GM12878 (cell line): ENCODE measurements around the gene MEIS2. TPM values are rescaled to one million over a fixed set of nuclear protein-coding genes. Genes with fewer than 3 reads are reported as not detected.

ENCODE experiments used
- ATAC-seq: fragments of 200-7000 bp; cut with Tn5 transposase; 3 replicates; pipeline ENCODE4 v1.9.1; 2020; ENCODE audit warnings: mild to moderate bottlenecking, moderate library complexity
- BruUV-seq: library from RNA; stranded (reverse); fragments of 400-500 nt; replicated peaks from 2 replicates; lab custom pipeline; 2021; lab: Mats Ljungman, UMichigan
- CTCF ChIA-PET: fragments of 300-600 bp; sonication (Branson Sonifier 250); formaldehyde crosslinking; extraction: SDS; loops from one replicate; lab custom pipeline; 2021; ENCODE audit warnings: inconsistent platforms; lab: Yijun Ruan, JAX
- POLR2A ChIA-PET: fragments of 350-600 bp; formaldehyde crosslinking; extraction: SDS; loops from one replicate; lab custom pipeline; 2021; ENCODE audit warnings: inconsistent platforms; lab: Charles Lee
- RAD21 ChIA-PET: fragments of 300-600 bp; sonication (Branson Sonifier 250); formaldehyde crosslinking; loops from one replicate; lab custom pipeline; 2023; ENCODE audit warnings: antibody characterized with exemption; ENCODE audit not compliant: unreplicated experiment; lab: Charles Lee
- SMC1A ChIA-PET: fragments of 300-600 bp; sonication (Branson Sonifier 250); formaldehyde crosslinking; loops from one replicate; lab custom pipeline; 2023; ENCODE audit not compliant: unreplicated experiment, uncharacterized antibody; lab: Charles Lee
- DNase-seq: peaks from one replicate; pipeline ENCODE4 v3.0.0-alpha.2; 2011; ENCODE audit warnings: low read depth, low spot score
- FAIRE-seq: peaks from 3 replicates; lab custom pipeline; 2011; peaks lifted over from hg19 to GRCh38; lab: Jason Lieb, UNC
- H2AFZ ChIP-seq: 2 replicates; pipeline ENCODE4 v1.6.0; 2011; ENCODE audit warnings: low read depth, low read length, control low read depth; ENCODE audit not compliant: control insufficient read depth
- H3K27ac ChIP-seq: 2 replicates; pipeline ENCODE4 v1.5.1; 2011; ENCODE audit warnings: control low read depth; ENCODE audit not compliant: control insufficient read depth, insufficient read depth
- H3K27me3 ChIP-seq, 2 experiments: replicated peaks in 1 of 2; 2 replicates each; pipeline versions ENCODE4 v1.6.0 to v1.6.1; 2011; ENCODE audit warnings: low read length in 1 of 2; ENCODE audit not compliant: control insufficient read depth in 2 of 2, insufficient read depth in 2 of 2
- H3K36me3 ChIP-seq, 2 experiments: 2 replicates each; pipeline ENCODE4 v1.5.1; 2011; ENCODE audit warnings: low read length in 1 of 2; ENCODE audit not compliant: control insufficient read depth in 2 of 2, insufficient read depth in 2 of 2
- H3K4me1 ChIP-seq: 2 replicates; pipeline ENCODE4 v1.6.1; 2011; ENCODE audit warnings: mild to moderate bottlenecking, low read length, moderate library complexity, mixed read lengths; ENCODE audit not compliant: control insufficient read depth, insufficient read depth
- H3K4me2 ChIP-seq: 2 replicates; pipeline ENCODE4 v1.6.0; 2011; ENCODE audit warnings: control low read depth; ENCODE audit not compliant: control insufficient read depth, insufficient read depth
- H3K4me3 ChIP-seq: fragments of 200-600 bp; sonication (generic); 2 replicates; pipeline ENCODE4 v1.5.1; 2016
- H3K79me2 ChIP-seq: 2 replicates; pipeline ENCODE4 v1.6.0; 2011; ENCODE audit warnings: low read length; ENCODE audit not compliant: control insufficient read depth, insufficient read depth
- H3K9ac ChIP-seq: 2 replicates; pipeline ENCODE4 v1.8.0; 2011; ENCODE audit warnings: low read length, control low read depth, mixed read lengths; ENCODE audit not compliant: control insufficient read depth, insufficient read depth
- H3K9me3 ChIP-seq: replicated peaks from 3 replicates; pipeline ENCODE4 v1.5.1; 2011; ENCODE audit warnings: mild to moderate bottlenecking, low read length; ENCODE audit not compliant: control insufficient read depth, insufficient read depth
- H4K20me1 ChIP-seq: 2 replicates; pipeline ENCODE4 v1.6.0; 2011; ENCODE audit not compliant: control insufficient read depth, insufficient read depth
- ATF7 ChIP-seq: fragments of 450-650 bp; IDR thresholded peaks from 2 replicates; pipeline ENCODE4 v1.6.1; 2016; ENCODE audit warnings: low read depth, mild to moderate bottlenecking
- ZNF592 ChIP-seq: fragments of 450-650 bp; IDR thresholded peaks from 2 replicates; pipeline ENCODE4 v1.6.1; 2017; ENCODE audit warnings: mild to moderate bottlenecking, moderate library complexity
- whole genome bisulfite sequencing: methylation state at CpG from one replicate; pipeline ENCODE4 v1.1.6; 2016; ENCODE audit warnings: low lambda C conversion rate; ENCODE audit not compliant: insufficient replicate concordance, insufficient coverage; ENCODE audit errors: missing lambda C conversion rate; 5-methylcytosine and 5-hydroxymethylcytosine counted together
- in situ Hi-C: fragments of 300-500 bp; cut with MboI; formaldehyde crosslinking; loops from 9 replicates; pipeline ENCODE4 v1.14.3; 2018; ENCODE audit warnings: mixed read lengths
- intact Hi-C: fragments of 100-400 bp; cut with micrococcal nuclease; formaldehyde crosslinking; loops from one replicate; pipeline ENCODE4 v1.14.2; 2022; ENCODE audit not compliant: unreplicated experiment
- polyA plus RNA-seq, 11 experiments: library from polyadenylated mRNA; depleted of rRNA in 4 of 11; unstranded in 6 of 11; stranded (reverse) in 5 of 11; fragments of >200 nt; fragmentation: Nextera tagmentation in 4 of 11; fragmentation: Illumina TruSeq in 1 of 11; extraction: Ambion mirVana in 4 of 11; extraction: Trizol in 1 of 11; gene quantifications; 1 replicate in 1 of 11; 2 replicates in 10 of 11; pipeline versions ENCODE4 v1.2.1 to v1.2.3, GENCODE V29; 2011 to 2016; ENCODE audit warnings: inconsistent platforms in 2 of 11, missing spikeins in 2 of 11, low read depth in 1 of 11
- total RNA-seq, 4 experiments: library from RNA; depleted of rRNA in 3 of 4; stranded (reverse); fragments of >200 nt in 3 of 4; fragmentation: Illumina TruSeq in 1 of 4; extraction: Trizol in 1 of 4; gene quantifications; 2 replicates each; pipeline versions ENCODE4 v1.2.1 to v1.2.3, GENCODE V29; 2013 to 2021

MEIS2 gene
- total and polyA plus RNA-seq, 10 of the 15 experiments (the other 5 are each of a cell fraction or from before 2014, with no cell fraction given) = 9.2 to 54.0 (median 20.4) TPM

- H3K4me2 ChIP-seq = no peak overlapping the region
These were observed 86.2 kb downstream of the MEIS2 start for GRCh38 chr15:37014137-37014536.

More at GRCh38 chr15:37014137-37014536, 86.2 kb downstream of the MEIS2 start:
- no TSS peak for BruUV-seq
- Histone ChIP-seq H3K27ac (no peak overlapping the region), H3K27me3 (no peaks in the 10 kb centered on the region), H3K4me3 (no peak overlapping the region), H2AFZ (no peak overlapping the region), H3K36me3 (no peaks in the 10 kb centered on the region), H4K20me1 (no peaks in the 10 kb centered on the region), H3K9ac (no peak overlapping the region), H3K79me2 (no peaks in the 10 kb centered on the region; the same call in 1 of the 2 replicates), H3K9me3 (no peaks in the 10 kb centered on the region; the same call in 2 of the 3 replicates), H3K4me1 (peaks cover 17% of the 10 kb centered on the region)
- ChIA-PET POLR2A (interaction anchor here (1.3 kb wide), 1 partner anchor 33 kb away, joined by 3 read pairs; no protein-coding TSS in a partner anchor), RAD21 (interaction anchor here (0.6 to 3.2 kb wide), 3 partner anchors 21 to 106 kb away, joined by 3 to 13 read pairs (median 7); no protein-coding TSS in a partner anchor), SMC1A (interaction anchor here (0.5 to 1.4 kb wide), 8 partner anchors 8 to 137 kb away, joined by 3 to 5 read pairs (median 3); no protein-coding TSS in a partner anchor), CTCF (interaction anchor here (0.6 to 1.7 kb wide), 3 partner anchors 14 to 55 kb away, joined by 3 to 5 read pairs (median 3); no protein-coding TSS in a partner anchor)
- TF ChIP-seq ATF7 (peak; percentile 29; the same call in 1 of the 2 replicates), ZNF592 (no peak)
- FAIRE-seq (no peak), DNase-seq (no peak), ATAC-seq (no peak)
- in situ Hi-C loops = no loop called here
- intact Hi-C loops = loop anchor here (2.0 to 10.0 kb wide), 2 partner anchors 87 to 129 kb away; partner anchors contain the start of gene MEIS2
- WGBS = 0% methylated on average over 2 of the region's 2 CpGs
